GM20431 (cell line): ENCODE results near the gene NCKAP1.
"Not testable (repeated sequence)": the region's sequence is repeated elsewhere in the genome, so short reads cannot be mapped to it uniquely, and the experiment has no call there.

Experiments
- in situ Hi-C: fragments of 300-500 bp; cut with MseI, MboI; formaldehyde crosslinking; loops from one replicate; pipeline ENCODE4 v1.15.0; 2020; ENCODE audit warnings: low sequenced_read_pairs; ENCODE audit not compliant: unreplicated experiment

Gene NCKAP1

GRCh38 chr2:182915369-182916326 lies 122.6 kb downstream of the NCKAP1 start:
- in situ Hi-C loops: no loop called here

GRCh38 chr2:182914852-182915251 lies 123.4 kb downstream of the NCKAP1 start:
- in situ Hi-C loops: no loop called here

GRCh38 chr2:182913064-182913463 lies 125.2 kb downstream of the NCKAP1 start:
- in situ Hi-C loops: no loop called here

GRCh38 chr2:182912518-182912915 lies 125.7 kb downstream of the NCKAP1 start:
- in situ Hi-C loops: no loop called here

GRCh38 chr2:182911813-182912517 lies 126.3 kb downstream of the NCKAP1 start:
- in situ Hi-C loops: no loop called here

- in situ Hi-C loops: no loop called here
These were observed 127.3 kb downstream of the NCKAP1 start for GRCh38 chr2:182910965-182911364.

GRCh38 chr2:182907081-182907830 lies 131.0 kb downstream of the NCKAP1 start:
- in situ Hi-C loops: no loop called here

- in situ Hi-C loops: no loop called here
These were observed 131.8 kb downstream of the NCKAP1 start for GRCh38 chr2:182906454-182906853.

- in situ Hi-C loops: no loop called here
These were observed 133.4 kb downstream of the NCKAP1 start for GRCh38 chr2:182904844-182905243.

GRCh38 chr2:182903566-182903965 lies 134.7 kb downstream of the NCKAP1 start:
- in situ Hi-C loops: no loop called here

- in situ Hi-C loops: no loop called here
These were observed 136.5 kb downstream of the NCKAP1 start for GRCh38 chr2:182901748-182902147.

- in situ Hi-C loops: no loop called here
These were observed 139.5 kb downstream of the NCKAP1 start for GRCh38 chr2:182898718-182899117.

GRCh38 chr2:182897137-182897536 lies 141.1 kb downstream of the NCKAP1 start:
- in situ Hi-C loops: no loop called here

GRCh38 chr2:182895798-182896197 lies 142.5 kb downstream of the NCKAP1 start:
- in situ Hi-C loops: no loop called here

GRCh38 chr2:182895169-182895568 lies 143.1 kb downstream of the NCKAP1 start:
- in situ Hi-C loops: no loop called here

- in situ Hi-C loops: no loop called here
These were observed 144.1 kb downstream of the NCKAP1 start for GRCh38 chr2:182894174-182894573.

GRCh38 chr2:182893666-182894065 lies 144.6 kb downstream of the NCKAP1 start:
- in situ Hi-C loops: no loop called here

- in situ Hi-C loops: not testable (repeated sequence)
These were observed 145.2 kb downstream of the NCKAP1 start for GRCh38 chr2:182893035-182893434.

GRCh38 chr2:182891611-182892010 lies 146.6 kb downstream of the NCKAP1 start:
- in situ Hi-C loops: no loop called here

- in situ Hi-C loops: no loop called here
These were observed 147.4 kb downstream of the NCKAP1 start for GRCh38 chr2:182890773-182891378.
